PFSK-1 (cell line): ENCODE results near the gene MYO10.

Experiments
- FOXP2 ChIP-seq: optimal IDR thresholded peaks from 2 replicates; pipeline ENCODE3; 2011; ENCODE audit warnings: borderline replicate concordance, control low read depth, inconsistent platforms; ENCODE audit not compliant: insufficient read depth; ENCODE audit errors: extremely low read length, extremely low read depth
- POLR2AphosphoS5 ChIP-seq: IDR thresholded peaks from 2 replicates; pipeline ENCODE4 v1.6.1; 2012; ENCODE audit warnings: low read depth, mild to moderate bottlenecking, control low read depth, low read length, moderate library complexity
- REST ChIP-seq, 2 experiments: IDR thresholded peaks; 2 replicates each; pipeline versions ENCODE4 v1.6.1 to v1.8.0; 2011 to 2012; ENCODE audit warnings: low read depth in 2 of 2, low read length in 2 of 2, control low read depth in 1 of 2, inconsistent platforms in 1 of 2, mild to moderate bottlenecking in 1 of 2, moderate library complexity in 1 of 2; ENCODE audit not compliant: insufficient read depth in 1 of 2
- SIN3A ChIP-seq: IDR thresholded peaks from 2 replicates; pipeline ENCODE4 v1.6.1; 2012; ENCODE audit warnings: mild to moderate bottlenecking, low read length, moderate library complexity, borderline replicate concordance; ENCODE audit not compliant: insufficient read depth
- TAF1 ChIP-seq: IDR thresholded peaks from 2 replicates; pipeline ENCODE4 v1.6.1; 2012; ENCODE audit warnings: low read length, control low read depth, borderline replicate concordance; ENCODE audit not compliant: insufficient read depth

Gene MYO10

GRCh38 chr5:16888694-16889124 lies 47.4 kb downstream of the MYO10 start:
- no peak for TF ChIP-seq SIN3A
- no peak for TF ChIP-seq FOXP2
- no peak for TF ChIP-seq TAF1

GRCh38 chr5:16886793-16887345 lies 49.2 kb downstream of the MYO10 start:
- TF ChIP-seq REST (IDR thresholded peaks at IDR 0.05; ENCODE audit: insufficient read depth in 1 of 2, low read depth in 2 of 2, low read length in 2 of 2) = no peak
- no peak for TF ChIP-seq SIN3A
- no peak for TF ChIP-seq TAF1
- TF ChIP-seq FOXP2 = no peak
- no peak for TF ChIP-seq POLR2AphosphoS5

- TF ChIP-seq FOXP2 (no peak), REST (IDR thresholded peaks at IDR 0.05; ENCODE audit: insufficient read depth in 1 of 2, low read depth in 2 of 2, low read length in 2 of 2) (no peak), TAF1 (no peak), POLR2AphosphoS5 (no peak), SIN3A (no peak)
These were observed 49.7 kb downstream of the MYO10 start for GRCh38 chr5:16886366-16886736.

- TF ChIP-seq REST (IDR thresholded peaks at IDR 0.05; ENCODE audit: insufficient read depth in 1 of 2, low read depth in 2 of 2, low read length in 2 of 2) (no peak), TAF1 (no peak), POLR2AphosphoS5 (no peak)
These were observed 50.3 kb downstream of the MYO10 start for GRCh38 chr5:16885635-16886365.

GRCh38 chr5:16884595-16884994 lies 51.5 kb downstream of the MYO10 start:
- no peak for TF ChIP-seq TAF1
- no peak for TF ChIP-seq POLR2AphosphoS5

GRCh38 chr5:16883806-16884205 lies 52.3 kb downstream of the MYO10 start:
- TF ChIP-seq TAF1 (no peak), FOXP2 (no peak), SIN3A (no peak)
